ENCODE measurements around the gene UVRAG.

DNA sequence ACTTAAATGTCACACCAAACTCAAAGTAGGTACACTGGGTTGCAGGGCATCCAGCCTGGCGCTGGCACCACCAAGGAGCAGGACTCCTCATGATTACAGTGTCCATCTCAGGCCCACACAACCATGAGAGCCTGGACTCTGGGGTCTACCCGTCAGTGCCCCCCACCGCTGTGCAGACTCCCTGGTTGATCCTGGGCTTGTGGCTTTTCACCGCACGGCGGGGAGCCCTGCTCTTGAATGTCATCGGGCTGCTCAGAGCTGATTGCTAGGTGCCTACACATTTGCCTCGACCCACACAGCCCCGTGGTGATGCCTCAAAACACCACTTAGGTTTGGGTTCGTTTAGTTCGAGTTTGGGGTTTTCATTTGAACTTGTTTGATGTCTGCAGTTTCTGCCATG is 328.3 kb downstream of the UVRAG start:
- TF ChIP-seq POLR2A (IDR thresholded peaks at IDR 0.05) (no peak), POLR2AphosphoS5 (IDR thresholded peaks at IDR 0.05) (no peak)
- TF ChIP-seq, protein P1, sequence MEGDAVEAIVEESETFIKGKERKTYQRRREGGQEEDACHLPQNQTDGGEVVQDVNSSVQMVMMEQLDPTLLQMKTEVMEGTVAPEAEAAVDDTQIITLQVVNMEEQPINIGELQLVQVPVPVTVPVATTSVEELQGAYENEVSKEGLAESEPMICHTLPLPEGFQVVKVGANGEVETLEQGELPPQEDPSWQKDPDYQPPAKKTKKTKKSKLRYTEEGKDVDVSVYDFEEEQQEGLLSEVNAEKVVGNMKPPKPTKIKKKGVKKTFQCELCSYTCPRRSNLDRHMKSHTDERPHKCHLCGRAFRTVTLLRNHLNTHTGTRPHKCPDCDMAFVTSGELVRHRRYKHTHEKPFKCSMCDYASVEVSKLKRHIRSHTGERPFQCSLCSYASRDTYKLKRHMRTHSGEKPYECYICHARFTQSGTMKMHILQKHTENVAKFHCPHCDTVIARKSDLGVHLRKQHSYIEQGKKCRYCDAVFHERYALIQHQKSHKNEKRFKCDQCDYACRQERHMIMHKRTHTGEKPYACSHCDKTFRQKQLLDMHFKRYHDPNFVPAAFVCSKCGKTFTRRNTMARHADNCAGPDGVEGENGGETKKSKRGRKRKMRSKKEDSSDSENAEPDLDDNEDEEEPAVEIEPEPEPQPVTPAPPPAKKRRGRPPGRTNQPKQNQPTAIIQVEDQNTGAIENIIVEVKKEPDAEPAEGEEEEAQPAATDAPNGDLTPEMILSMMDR (IDR thresholded peaks at IDR 0.05), result no peak

All from stomach (tissue), 4 donors.